Smooth muscle cell (in vitro differentiated cells): ENCODE data around the gene BCR. TPM values are rescaled to one million over a fixed set of nuclear protein-coding genes. Genes with fewer than 3 reads are reported as not detected.
A peak's percentile ranks its signal among the peaks of the same experiment; 100 is the strongest.

Experiments
- DNase-seq: peaks from one replicate; lab custom pipeline; 2025; ENCODE audit not compliant: unreplicated experiment; lab: John Stamatoyannopoulos, UW
- H2AFZ ChIP-seq: fragments of 200-600 bp; sonication (generic); 2 replicates; pipeline ENCODE4 v1.6.0; 2016; ENCODE audit warnings: antibody characterized with exemption, low read depth, mild to moderate bottlenecking
- H3F3A ChIP-seq: fragments of 200-600 bp; sonication (generic); 2 replicates; pipeline ENCODE4 v1.6.0; 2017; ENCODE audit warnings: antibody characterized with exemption, low read depth
- H3K27ac ChIP-seq: fragments of 200-600 bp; sonication (generic); 2 replicates; pipeline ENCODE4 v1.5.1; 2016; ENCODE audit warnings: low read depth, mild to moderate bottlenecking
- H3K27me3 ChIP-seq: fragments of 200-600 bp; sonication (generic); 2 replicates; pipeline ENCODE4 v1.6.1; 2016; ENCODE audit warnings: low read depth, mild to moderate bottlenecking
- H3K36me3 ChIP-seq: fragments of 200-600 bp; sonication (generic); 2 replicates; pipeline ENCODE4 v1.5.1; 2016; ENCODE audit warnings: low read depth
- H3K4me1 ChIP-seq: fragments of 200-600 bp; sonication (generic); 2 replicates; pipeline ENCODE4 v1.5.1; 2016; ENCODE audit warnings: low read depth
- H3K4me2 ChIP-seq: fragments of 200-600 bp; sonication (generic); 2 replicates; pipeline ENCODE4 v1.6.0; 2016; ENCODE audit warnings: mild to moderate bottlenecking
- H3K4me3 ChIP-seq: fragments of 200-600 bp; sonication (generic); 2 replicates; pipeline ENCODE4 v1.5.1; 2016; ENCODE audit warnings: mild to moderate bottlenecking
- H3K79me2 ChIP-seq: fragments of 200-600 bp; sonication (generic); 2 replicates; pipeline ENCODE4 v1.6.0; 2016; ENCODE audit warnings: low read depth, mild to moderate bottlenecking
- H3K9ac ChIP-seq: fragments of 200-600 bp; sonication (generic); 2 replicates; pipeline ENCODE4 v1.6.0; 2016; ENCODE audit warnings: low read depth
- H3K9me3 ChIP-seq: fragments of 200-600 bp; sonication (generic); replicated peaks from 2 replicates; pipeline ENCODE4 v1.5.1; 2016; ENCODE audit warnings: low read depth
- H4K20me1 ChIP-seq: fragments of 200-600 bp; sonication (generic); 2 replicates; pipeline ENCODE4 v1.6.0; 2016; ENCODE audit warnings: low read depth
- CTCF ChIP-seq: fragments of 200-600 bp; sonication (generic); IDR thresholded peaks from 2 replicates; pipeline ENCODE4 v1.5.1; 2017; ENCODE audit warnings: borderline replicate concordance, mild to moderate bottlenecking, antibody characterized with exemption; ENCODE audit not compliant: insufficient read depth, poor library complexity, severe bottlenecking
- WGBS: methylation state at CpG from one replicate; pipeline ENCODE4 v1.1.7; 2016; ENCODE audit warnings: low lambda C conversion rate; 5-methylcytosine and 5-hydroxymethylcytosine counted together
- polyA plus RNA-seq: library from polyadenylated mRNA; unstranded; fragments of >200 nt; fragmentation: Nextera tagmentation; extraction: Ambion mirVana; gene quantifications from 2 replicates; pipeline ENCODE4 v1.2.1, GENCODE V29; 2016
- total RNA-seq: library from RNA; depleted of rRNA; stranded (reverse); fragments of >200 nt; gene quantifications from 2 replicates; pipeline ENCODE4 v1.2.3, GENCODE V29; 2014

BCR gene
- total and polyA plus RNA-seq, 2 experiments from 2014 or later: 11.1 to 13.4 TPM

GRCh38 chr22:23245799-23246136 is 65.5 kb downstream of the BCR start:
- Histone ChIP-seq H3K27ac (peak overlapping the region; percentile 62), H4K20me1 (peaks cover 93% of the 10 kb centered on the region), H3F3A (peaks cover 11% of the 10 kb centered on the region), H3K4me3 (no peak overlapping the region), H3K4me1 (peaks cover 49% of the 10 kb centered on the region), H3K27me3 (no peaks in the 10 kb centered on the region), H3K9ac (no peak overlapping the region), H3K4me2 (peak overlapping the region; percentile 9), H2AFZ (no peak overlapping the region), H3K9me3 (no peaks in the 10 kb centered on the region), H3K79me2 (peaks cover 12% of the 10 kb centered on the region), H3K36me3 (no peaks in the 10 kb centered on the region)
- DNase-seq: no peak
- no peak for TF ChIP-seq CTCF
- WGBS: 57% methylated on average over 8 of the region's 8 CpGs

GRCh38 chr22:23246982-23247766 is 66.9 kb downstream of the BCR start:
- Histone ChIP-seq H3K4me1 (peaks cover 37% of the 10 kb centered on the region), H2AFZ (no peak overlapping the region), H3K79me2 (peaks cover 12% of the 10 kb centered on the region), H3K9me3 (no peaks in the 10 kb centered on the region), H3K9ac (no peak overlapping the region), H3F3A (peaks cover under 1% of the 10 kb centered on the region), H3K27me3 (no peaks in the 10 kb centered on the region), H4K20me1 (peaks cover 93% of the 10 kb centered on the region), H3K4me2 (no peak overlapping the region), H3K4me3 (no peak overlapping the region), H3K36me3 (no peaks in the 10 kb centered on the region), H3K27ac (no peak overlapping the region)
- DNase-seq: no peak
- WGBS: 91% methylated on average over 13 of the region's 13 CpGs
- TF ChIP-seq CTCF: no peak

- Histone ChIP-seq H3K4me3 (no peak overlapping the region), H3K9me3 (no peaks in the 10 kb centered on the region), H2AFZ (no peak overlapping the region), H3K27ac (no peak overlapping the region), H3K9ac (no peak overlapping the region), H3K79me2 (peaks cover 12% of the 10 kb centered on the region), H3K4me2 (peak overlapping the region; percentile 6), H3K4me1 (peaks cover 24% of the 10 kb centered on the region), H4K20me1 (peaks cover 92% of the 10 kb centered on the region), H3K36me3 (no peaks in the 10 kb centered on the region), H3F3A (no peaks in the 10 kb centered on the region), H3K27me3 (no peaks in the 10 kb centered on the region)
- no peak for TF ChIP-seq CTCF
- no peak for DNase-seq
- 88% methylated on average over 2 of the region's 2 CpGs for WGBS
Observed at GRCh38 chr22:23248583-23248982, 68.3 kb downstream of the BCR start.

- H3K4me1 ChIP-seq: peaks cover 9% of the 10 kb centered on the region
- no peak overlapping the region for H2AFZ ChIP-seq
- H3K9ac ChIP-seq: no peak overlapping the region
- no peak overlapping the region for H3K4me2 ChIP-seq
- DNase-seq: no peak
- H3F3A ChIP-seq: no peaks in the 10 kb centered on the region
- no peaks in the 10 kb centered on the region for H3K9me3 ChIP-seq
- H3K4me3 ChIP-seq: no peak overlapping the region
- no peaks in the 10 kb centered on the region for H3K36me3 ChIP-seq
- H3K27me3 ChIP-seq: no peaks in the 10 kb centered on the region
- H3K79me2 ChIP-seq: peaks cover 12% of the 10 kb centered on the region
- WGBS: 78% methylated on average over 16 of the region's 16 CpGs
- H4K20me1 ChIP-seq: peaks cover 95% of the 10 kb centered on the region
- TF ChIP-seq CTCF: no peak
- no peak overlapping the region for H3K27ac ChIP-seq
Observed at GRCh38 chr22:23250056-23250784, 69.9 kb downstream of the BCR start.
